OCI-LY3 (cell line): ENCODE measurements around the gene NSMCE4A.

Source experiments
- CTCF ChIP-seq: fragments of 200-600, 300-600 bp; sonication (generic); IDR thresholded peaks from 2 replicates; pipeline ENCODE4 v1.5.1; 2014; ENCODE audit warnings: antibody characterized with exemption, low read length, low read depth
- EZH2phosphoT487 ChIP-seq: fragments of 200-600 bp; shearing (Covaris generic); IDR thresholded peaks from 2 replicates; pipeline ENCODE4 v1.6.1; 2018; ENCODE audit warnings: antibody characterized with exemption, mixed run types, low read depth

- TF ChIP-seq CTCF: no peak
- TF ChIP-seq EZH2phosphoT487: no peak
Measured at GRCh38 chr10:121998462-121998861, 23.4 kb upstream of the NSMCE4A start.
